HG03039 (cell line): ENCODE data around the gene TMCC2.

Experiments used
- ATAC-seq: cut with Tn5 transposase; IDR thresholded peaks from one replicate; pipeline ENCODE4 v1.9.1; 2021; ENCODE audit warnings: mild to moderate bottlenecking, moderate library complexity; ENCODE audit not compliant: unreplicated experiment

TMCC2 gene

GRCh38 chr1:205239078-205239477 lies 11.3 kb downstream of the TMCC2 start:
- ATAC-seq: no peak

GRCh38 chr1:205240118-205240517 lies 12.4 kb downstream of the TMCC2 start:
- no peak for ATAC-seq

- ATAC-seq: no peak
Measured at GRCh38 chr1:205240569-205240968, 12.8 kb downstream of the TMCC2 start.

GRCh38 chr1:205241366-205242030 lies 13.8 kb downstream of the TMCC2 start:
- ATAC-seq: no peak

GRCh38 chr1:205243350-205244191 lies 15.8 kb downstream of the TMCC2 start:
- no peak for ATAC-seq

GRCh38 chr1:205244384-205244783 lies 16.6 kb downstream of the TMCC2 start:
- no peak for ATAC-seq

- no peak for ATAC-seq
Measured at GRCh38 chr1:205245096-205245495, 17.4 kb downstream of the TMCC2 start.

- ATAC-seq: no peak
Measured at GRCh38 chr1:205246351-205247119, 18.8 kb downstream of the TMCC2 start.

GRCh38 chr1:205247130-205247921 lies 19.6 kb downstream of the TMCC2 start:
- no peak for ATAC-seq

GRCh38 chr1:205248793-205249601 lies 21.3 kb downstream of the TMCC2 start:
- no peak for ATAC-seq

- no peak for ATAC-seq
Measured at GRCh38 chr1:205249651-205250050, 21.9 kb downstream of the TMCC2 start.

- no peak for ATAC-seq
Measured at GRCh38 chr1:205250699-205251098, 23.0 kb downstream of the TMCC2 start.

GRCh38 chr1:205251576-205251975 lies 23.8 kb downstream of the TMCC2 start:
- no peak for ATAC-seq

- ATAC-seq: no peak
Measured at GRCh38 chr1:205255941-205256780, 28.4 kb downstream of the TMCC2 start.

GRCh38 chr1:205256951-205257625 lies 29.3 kb downstream of the TMCC2 start:
- no peak for ATAC-seq

- no peak for ATAC-seq
Measured at GRCh38 chr1:205257735-205258134, 30.0 kb downstream of the TMCC2 start.

GRCh38 chr1:205258261-205258691 lies 30.5 kb downstream of the TMCC2 start:
- ATAC-seq: no peak

- ATAC-seq: no peak
Measured at GRCh38 chr1:205258719-205259118, 31.0 kb downstream of the TMCC2 start.
